ENCODE measurements around the gene ILDR1. TPM values are rescaled to one million over a fixed set of nuclear protein-coding genes. Genes with fewer than 3 reads are reported as not detected.

The ILDR1 gene
- total RNA-seq, 3 donors from 2014 or later (not counting 1 experiment from before 2014, with no cell fraction given) = 0.28 TPM; not detected in 2

DNA sequence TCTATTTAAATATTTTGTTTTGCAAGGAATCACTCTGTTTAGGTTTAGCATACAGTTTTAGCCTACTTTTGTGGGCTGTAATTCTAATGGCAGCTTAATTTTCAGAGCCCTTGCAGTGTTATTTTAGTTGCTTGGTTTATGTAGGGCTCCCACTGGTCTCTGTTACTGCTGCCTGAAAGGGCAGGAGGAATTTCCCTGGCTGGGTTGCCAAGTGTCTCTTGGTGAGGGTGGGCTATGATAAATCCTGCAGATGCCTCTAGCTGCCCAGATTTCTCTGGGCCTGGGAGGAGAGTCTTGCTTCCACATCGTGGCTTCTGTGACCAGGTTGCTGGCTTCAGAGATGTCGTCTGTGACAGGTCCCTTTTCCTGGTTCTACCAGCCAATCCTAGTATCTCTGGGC is 36.2 kb downstream of the ILDR1 start:
- Mint-ChIP-seq H3K9me3 (peaks cover 5 to 12% of the 10 kb centered on the region in 2 donors), H3K4me1 (no peaks in the 10 kb centered on the region), H3K36me3 (peaks cover 16% of the 10 kb centered on the region), H3K4me3 (no peak overlapping the region), H3K27ac (no peak overlapping the region), H3K27me3 (ENCODE audit: low read depth in 2 of 2) (peaks cover 10 to 36% of the 10 kb centered on the region in 2 donors)
- Histone ChIP-seq H3K9me3 (ENCODE audit: control insufficient read depth, insufficient read depth, low read length) (no peaks in the 10 kb centered on the region), H3K36me3 (ENCODE audit: control insufficient read depth, insufficient read depth, low read length) (no peaks in the 10 kb centered on the region), H3K27ac (ENCODE audit: low read length) (no peak overlapping the region), H3K4me1 (ENCODE audit: control insufficient read depth, insufficient read depth, low read length) (no peaks in the 10 kb centered on the region), H3K27me3 (ENCODE audit: control insufficient read depth, insufficient read depth, low read length) (peaks cover 7% of the 10 kb centered on the region), H3K4me3 (ENCODE audit: low read length) (no peak overlapping the region)
- ATAC-seq (no peak), DNase-seq (no peak)
- intact Hi-C loops (cut with micrococcal nuclease) = no loop called here
- TF ChIP-seq, protein P1, sequence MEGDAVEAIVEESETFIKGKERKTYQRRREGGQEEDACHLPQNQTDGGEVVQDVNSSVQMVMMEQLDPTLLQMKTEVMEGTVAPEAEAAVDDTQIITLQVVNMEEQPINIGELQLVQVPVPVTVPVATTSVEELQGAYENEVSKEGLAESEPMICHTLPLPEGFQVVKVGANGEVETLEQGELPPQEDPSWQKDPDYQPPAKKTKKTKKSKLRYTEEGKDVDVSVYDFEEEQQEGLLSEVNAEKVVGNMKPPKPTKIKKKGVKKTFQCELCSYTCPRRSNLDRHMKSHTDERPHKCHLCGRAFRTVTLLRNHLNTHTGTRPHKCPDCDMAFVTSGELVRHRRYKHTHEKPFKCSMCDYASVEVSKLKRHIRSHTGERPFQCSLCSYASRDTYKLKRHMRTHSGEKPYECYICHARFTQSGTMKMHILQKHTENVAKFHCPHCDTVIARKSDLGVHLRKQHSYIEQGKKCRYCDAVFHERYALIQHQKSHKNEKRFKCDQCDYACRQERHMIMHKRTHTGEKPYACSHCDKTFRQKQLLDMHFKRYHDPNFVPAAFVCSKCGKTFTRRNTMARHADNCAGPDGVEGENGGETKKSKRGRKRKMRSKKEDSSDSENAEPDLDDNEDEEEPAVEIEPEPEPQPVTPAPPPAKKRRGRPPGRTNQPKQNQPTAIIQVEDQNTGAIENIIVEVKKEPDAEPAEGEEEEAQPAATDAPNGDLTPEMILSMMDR (IDR thresholded peaks at IDR 0.05) = no peak
- 81% methylated on average over 2 of the region's 2 CpGs for WGBS (ENCODE audit: insufficient coverage)

DNA sequence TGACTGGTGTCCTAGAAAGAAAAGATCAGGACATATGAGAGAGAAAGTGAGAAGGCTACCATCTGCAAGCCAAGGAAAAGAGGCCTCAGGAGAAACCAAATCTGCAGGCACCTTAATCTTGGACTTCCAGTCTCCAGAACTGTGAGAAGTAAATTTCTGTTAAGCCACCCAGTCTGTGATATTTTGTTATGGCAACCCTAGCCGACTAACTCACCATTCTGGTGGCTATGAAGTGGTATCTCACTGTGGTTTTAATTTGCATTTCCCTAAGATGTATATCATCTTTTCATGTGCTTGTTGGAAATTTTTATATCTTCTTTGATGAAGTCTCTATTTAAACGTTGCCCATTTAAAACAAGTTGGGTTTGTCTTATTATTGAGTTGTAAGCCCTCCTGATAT is 40.6 kb downstream of the ILDR1 start:
- TF ChIP-seq, protein P1 (IDR thresholded peaks at IDR 0.05) = no peak
- Mint-ChIP-seq H3K4me3 (no peak overlapping the region), H3K27ac (no peak overlapping the region), H3K36me3 (peaks cover 16% of the 10 kb centered on the region), H3K4me1 (no peaks in the 10 kb centered on the region), H3K27me3 (ENCODE audit: low read depth in 2 of 2) (peaks cover 9 to 14% of the 10 kb centered on the region in 2 donors), H3K9me3 (peaks cover 5 to 12% of the 10 kb centered on the region in 2 donors)
- Histone ChIP-seq H3K27ac (ENCODE audit: low read length) (no peak overlapping the region), H3K36me3 (ENCODE audit: control insufficient read depth, insufficient read depth, low read length) (no peaks in the 10 kb centered on the region), H3K4me3 (ENCODE audit: low read length) (no peak overlapping the region), H3K27me3 (ENCODE audit: control insufficient read depth, insufficient read depth, low read length) (peaks cover 7% of the 10 kb centered on the region), H3K4me1 (ENCODE audit: control insufficient read depth, insufficient read depth, low read length) (no peaks in the 10 kb centered on the region), H3K9me3 (ENCODE audit: control insufficient read depth, insufficient read depth, low read length) (no peaks in the 10 kb centered on the region)
- 14% methylated on average over 1 of the region's 2 CpGs for WGBS (ENCODE audit: insufficient coverage)
- intact Hi-C loops (cut with micrococcal nuclease) = no loop called here
- DNase-seq (no peak), ATAC-seq (no peak)

DNA sequence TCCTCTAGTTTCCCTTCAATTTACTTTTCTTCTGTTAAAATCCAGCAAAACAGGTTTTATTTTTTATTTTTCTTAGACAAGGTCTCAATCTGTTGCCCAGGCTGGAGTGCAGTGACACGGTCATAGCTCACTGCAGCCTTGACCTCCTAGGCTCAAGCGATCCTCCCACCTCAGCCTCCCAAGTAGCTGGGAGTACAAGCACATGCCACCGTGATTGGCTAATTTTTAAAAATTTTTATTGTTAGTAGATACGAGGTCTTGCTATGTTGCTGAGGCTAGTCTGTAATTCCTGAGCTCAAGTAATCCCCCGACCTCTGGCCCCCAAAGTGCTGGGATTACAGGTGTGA is 41.6 kb downstream of the ILDR1 start:
- no peak overlapping the region for H3K4me3 ChIP-seq (ENCODE audit: low read length)
- peaks cover 14% of the 10 kb centered on the region for H3K36me3 Mint-ChIP-seq
- TF ChIP-seq, protein P1 (IDR thresholded peaks at IDR 0.05) = no peak
- peaks cover 9 to 12% of the 10 kb centered on the region in 2 donors for H3K27me3 Mint-ChIP-seq (ENCODE audit: low read depth in 2 of 2)
- no peak overlapping the region for H3K27ac Mint-ChIP-seq
- H3K4me3 Mint-ChIP-seq = no peak overlapping the region
- H3K4me1 ChIP-seq (ENCODE audit: control insufficient read depth, insufficient read depth, low read length) = no peaks in the 10 kb centered on the region
- peaks cover 5 to 12% of the 10 kb centered on the region in 2 donors for H3K9me3 Mint-ChIP-seq
- no peaks in the 10 kb centered on the region for H3K36me3 ChIP-seq (ENCODE audit: control insufficient read depth, insufficient read depth, low read length)
- H3K27ac ChIP-seq (ENCODE audit: low read length) = no peak overlapping the region
- no peaks in the 10 kb centered on the region for H3K9me3 ChIP-seq (ENCODE audit: control insufficient read depth, insufficient read depth, low read length)
- WGBS (ENCODE audit: insufficient coverage) = 87% methylated on average over 5 of the region's 5 CpGs
- H3K27me3 ChIP-seq (ENCODE audit: control insufficient read depth, insufficient read depth, low read length) = peaks cover 4% of the 10 kb centered on the region
- no peaks in the 10 kb centered on the region for H3K4me1 Mint-ChIP-seq
- DNase-seq (no peak), ATAC-seq (no peak)
- intact Hi-C loops (cut with micrococcal nuclease) = no loop called here

DNA sequence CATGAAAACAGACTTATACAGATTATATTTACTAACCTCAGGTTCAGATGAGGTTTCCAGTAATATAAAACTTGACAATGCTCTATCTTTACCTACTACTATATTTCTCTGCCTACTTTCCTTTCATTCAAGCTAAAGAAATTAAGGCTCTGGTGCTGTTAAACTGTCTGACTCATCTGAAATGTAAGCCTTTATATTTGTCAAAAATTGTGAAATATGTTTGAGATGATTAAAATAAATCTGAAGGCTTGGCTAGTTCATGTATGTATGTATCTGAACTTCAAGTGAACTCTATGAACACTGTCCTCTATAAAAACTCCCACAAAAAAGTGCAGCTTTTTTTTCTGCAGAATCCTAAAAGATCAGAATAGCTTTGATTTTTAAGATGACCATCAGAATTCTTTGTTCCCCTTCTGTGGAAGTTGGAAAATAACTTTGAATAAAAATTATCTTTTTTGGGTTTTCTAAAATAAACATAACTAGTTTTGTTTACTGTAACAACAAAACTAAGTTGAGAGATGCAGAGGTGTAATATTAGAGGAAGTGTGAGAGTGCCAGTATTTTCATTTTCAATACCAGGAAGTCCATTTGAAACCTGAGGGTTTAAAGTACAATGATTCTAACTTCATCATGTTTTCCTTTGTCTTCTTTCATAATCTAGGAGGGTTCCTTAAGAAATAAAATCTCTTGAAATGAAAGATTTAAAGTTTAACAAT is 42.2 kb downstream of the ILDR1 start:
- Histone ChIP-seq H3K4me1 (ENCODE audit: control insufficient read depth, insufficient read depth, low read length) (no peaks in the 10 kb centered on the region), H3K4me3 (ENCODE audit: low read length) (no peak overlapping the region), H3K27ac (ENCODE audit: low read length) (no peak overlapping the region), H3K27me3 (ENCODE audit: control insufficient read depth, insufficient read depth, low read length) (peaks cover 4% of the 10 kb centered on the region), H3K36me3 (ENCODE audit: control insufficient read depth, insufficient read depth, low read length) (no peaks in the 10 kb centered on the region), H3K9me3 (ENCODE audit: control insufficient read depth, insufficient read depth, low read length) (no peaks in the 10 kb centered on the region)
- Mint-ChIP-seq H3K4me3 (no peak overlapping the region), H3K4me1 (no peaks in the 10 kb centered on the region), H3K9me3 (peaks cover 2 to 12% of the 10 kb centered on the region in 2 donors), H3K36me3 (peaks cover 9% of the 10 kb centered on the region), H3K27ac (no peak overlapping the region), H3K27me3 (ENCODE audit: low read depth in 2 of 2) (peaks cover 6 to 9% of the 10 kb centered on the region in 2 donors)
- DNase-seq (no peak), ATAC-seq (no peak)
- intact Hi-C loops (cut with micrococcal nuclease) = no loop called here
- TF ChIP-seq, protein P1 (IDR thresholded peaks at IDR 0.05) = no peak
